Cortex of kidney (tissue), 1 donor: Measurements from ENCODE around the gene ACP3.
"Not testable (repeated sequence)": the region's sequence is repeated elsewhere in the genome, so short reads cannot be mapped to it uniquely, and the experiment has no call there.

Experiments used
- DNase-seq: peaks from one replicate; lab custom pipeline; 2025; lab: John Stamatoyannopoulos, UW

ACP3 gene

DNA sequence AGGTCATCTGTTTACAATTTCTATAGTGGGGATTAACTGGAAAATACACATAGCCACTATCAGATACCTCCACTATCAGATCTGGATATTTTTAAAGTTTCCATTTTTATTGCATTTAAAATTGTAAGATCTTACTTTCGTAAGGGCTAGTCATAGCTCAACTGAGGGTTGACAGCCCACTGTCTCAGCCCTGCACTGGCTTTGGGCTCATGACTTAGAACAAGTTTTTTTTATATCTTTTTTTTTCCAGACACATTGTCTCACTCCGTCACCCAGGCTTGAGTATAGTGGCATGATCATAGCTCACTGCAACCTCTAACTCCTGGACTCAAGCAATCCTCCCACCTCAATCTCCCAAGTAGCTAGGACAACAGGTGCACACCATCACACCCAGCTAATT lies 51.3 kb downstream of the ACP3 start:
- DNase-seq = no peak

DNA sequence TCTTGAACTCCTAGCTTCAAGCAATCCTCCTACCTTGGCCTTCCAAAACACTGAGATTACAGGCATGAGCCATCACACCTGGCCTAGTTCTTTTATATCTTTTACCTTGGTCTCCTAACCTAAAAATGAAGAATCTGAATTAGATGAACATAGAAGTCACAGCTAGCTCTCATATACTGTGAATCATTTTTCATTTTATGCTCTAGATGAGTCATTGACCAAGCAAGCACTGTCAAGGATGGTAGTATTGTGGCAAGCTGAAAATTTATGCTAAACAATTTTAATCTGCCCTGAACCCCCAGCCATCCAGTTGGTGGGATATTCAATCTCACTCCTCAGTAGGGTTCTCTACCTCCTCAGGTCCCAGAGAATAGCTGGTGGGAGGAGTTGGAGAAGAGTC lies 51.8 kb downstream of the ACP3 start:
- DNase-seq = no peak

DNA sequence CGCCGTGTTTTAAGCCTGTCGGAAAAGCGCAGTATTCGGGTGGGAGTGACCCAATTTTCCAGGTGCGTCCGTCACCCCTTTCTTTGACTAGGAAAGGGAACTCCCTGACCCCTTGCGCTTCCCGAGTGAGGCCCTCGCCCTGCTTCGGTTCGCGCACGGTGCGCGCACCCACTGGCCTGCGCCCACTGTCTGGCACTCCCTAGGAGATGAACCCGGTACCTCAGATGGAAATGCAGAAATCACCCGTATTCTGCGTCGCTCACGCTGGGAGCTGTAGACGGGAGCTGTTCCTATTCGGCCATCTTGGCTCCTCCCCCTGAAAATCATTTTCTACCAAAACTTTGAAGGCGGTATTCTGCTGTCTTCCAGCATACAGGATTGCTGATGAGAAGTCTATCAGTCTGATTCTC lies 59.7 kb downstream of the ACP3 start:
- not testable (repeated sequence) for DNase-seq

DNA sequence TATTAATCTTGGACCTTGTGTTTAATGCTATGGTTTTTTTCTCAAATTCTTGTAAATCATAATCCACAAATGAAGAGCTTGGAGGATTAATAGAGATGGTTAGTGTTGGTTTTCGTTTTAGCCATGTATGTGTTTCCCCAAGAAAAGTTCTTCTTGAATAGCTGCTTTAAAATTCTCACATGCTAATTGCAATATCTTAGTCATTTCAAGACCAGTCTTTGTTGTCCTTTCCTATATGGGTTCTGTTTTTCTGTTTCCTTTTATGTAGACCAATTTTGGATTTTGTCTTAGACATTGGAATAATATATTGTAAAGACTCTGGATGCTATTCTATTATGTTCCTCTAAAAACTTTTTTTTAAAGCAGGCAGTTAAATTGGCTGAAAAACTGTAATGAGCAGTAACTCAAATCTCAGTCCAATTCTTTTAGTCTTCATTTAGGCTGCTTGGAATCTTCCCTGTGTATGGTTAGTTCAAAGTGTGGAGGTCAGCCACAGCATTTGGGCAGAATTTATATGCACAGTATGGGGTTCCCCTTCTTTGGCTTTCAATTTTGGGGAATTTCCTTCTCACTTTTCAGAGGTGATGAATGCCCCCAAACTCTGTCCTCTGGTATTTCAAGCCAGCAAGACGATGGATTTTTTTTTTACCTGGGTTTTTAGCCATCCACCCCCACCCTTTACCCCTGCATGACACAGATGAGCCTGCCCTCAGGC lies 61.0 kb downstream of the ACP3 start:
- DNase-seq = no peak

DNA sequence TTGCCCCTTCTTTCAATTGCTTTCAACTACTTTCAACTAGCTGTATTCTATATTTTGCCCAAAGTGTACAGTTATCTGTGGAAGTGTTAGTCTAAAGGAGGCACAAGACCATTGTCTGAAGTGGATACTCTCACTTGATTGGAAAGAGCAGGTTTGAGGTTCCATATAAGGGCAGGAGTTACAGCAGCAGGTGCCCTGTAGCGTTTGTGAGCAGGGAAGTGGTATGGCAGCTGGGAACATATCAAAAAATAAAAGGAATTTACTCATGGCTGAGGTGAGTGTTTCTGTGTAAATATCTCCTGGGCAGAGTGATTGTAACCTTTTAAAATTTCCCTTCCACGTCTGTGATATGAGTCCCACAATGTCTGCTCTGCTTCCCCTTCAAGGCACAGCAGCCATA lies 61.6 kb downstream of the ACP3 start:
- no peak for DNase-seq

DNA sequence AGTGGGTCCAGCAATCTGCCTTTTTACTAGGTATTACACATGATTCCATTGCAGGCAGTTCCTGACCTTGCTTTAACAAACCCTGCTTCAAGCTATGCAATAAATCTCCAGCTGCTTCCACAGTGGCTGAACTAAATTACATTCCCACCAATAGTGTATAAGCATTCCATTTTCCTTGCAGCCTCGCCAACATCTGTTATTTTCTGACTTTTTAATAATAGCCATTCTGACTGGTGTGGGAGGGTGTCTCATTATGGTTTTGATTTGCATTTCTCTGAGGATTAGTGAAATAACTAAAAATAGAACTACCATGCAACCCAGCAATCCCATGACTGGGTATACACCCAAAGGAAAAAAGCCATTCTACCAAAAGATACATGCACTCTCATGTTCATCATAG lies 63.7 kb downstream of the ACP3 start:
- no peak for DNase-seq

DNA sequence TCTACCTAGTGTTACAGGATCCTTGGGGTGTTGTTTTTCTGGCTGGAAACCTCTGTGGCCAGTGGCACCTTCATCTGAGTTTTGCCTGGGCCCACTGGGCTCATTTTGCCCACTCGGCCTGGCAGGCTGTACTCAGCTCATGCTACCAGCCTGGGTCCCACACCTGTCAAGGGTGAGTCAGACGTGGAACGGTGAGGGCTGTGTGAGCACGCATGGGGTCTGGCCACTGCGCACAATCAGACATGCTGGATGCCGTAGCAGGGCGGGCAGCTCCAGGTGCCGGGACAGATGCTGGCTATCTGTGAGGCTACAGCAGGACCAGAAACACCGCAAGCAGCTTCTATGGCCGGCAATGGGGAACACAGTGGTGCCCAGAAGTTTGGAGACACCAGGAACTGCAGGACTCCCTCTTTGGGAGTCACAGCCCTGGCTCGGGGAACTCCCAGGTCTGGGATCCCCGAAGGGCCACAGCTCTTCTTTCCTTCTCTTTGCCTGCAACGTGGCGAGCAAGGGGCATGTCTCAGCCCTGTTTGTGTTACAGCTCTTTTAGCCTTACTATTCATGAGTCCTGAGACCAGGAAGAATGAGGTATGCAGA lies 64.2 kb downstream of the ACP3 start:
- DNase-seq = no peak

DNA sequence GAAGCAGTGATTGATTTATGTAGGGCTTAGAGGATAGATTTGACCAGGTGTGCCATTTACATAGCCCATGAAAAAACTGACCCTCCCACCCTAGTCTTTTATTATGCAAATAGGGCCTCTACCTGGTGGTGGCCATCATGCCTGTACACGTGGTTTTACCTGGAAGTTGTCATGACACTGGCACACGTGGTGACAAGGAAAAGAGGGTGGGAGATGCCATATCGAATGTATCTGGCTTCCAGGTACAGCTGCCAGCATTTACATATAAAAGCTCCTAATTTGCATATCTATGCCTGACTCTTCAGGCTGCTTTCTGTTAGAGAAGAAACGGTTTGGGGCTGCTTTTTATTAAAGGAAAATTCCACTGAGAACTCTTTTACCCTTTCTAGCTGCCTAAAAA lies 65.1 kb downstream of the ACP3 start:
- DNase-seq = no peak

DNA sequence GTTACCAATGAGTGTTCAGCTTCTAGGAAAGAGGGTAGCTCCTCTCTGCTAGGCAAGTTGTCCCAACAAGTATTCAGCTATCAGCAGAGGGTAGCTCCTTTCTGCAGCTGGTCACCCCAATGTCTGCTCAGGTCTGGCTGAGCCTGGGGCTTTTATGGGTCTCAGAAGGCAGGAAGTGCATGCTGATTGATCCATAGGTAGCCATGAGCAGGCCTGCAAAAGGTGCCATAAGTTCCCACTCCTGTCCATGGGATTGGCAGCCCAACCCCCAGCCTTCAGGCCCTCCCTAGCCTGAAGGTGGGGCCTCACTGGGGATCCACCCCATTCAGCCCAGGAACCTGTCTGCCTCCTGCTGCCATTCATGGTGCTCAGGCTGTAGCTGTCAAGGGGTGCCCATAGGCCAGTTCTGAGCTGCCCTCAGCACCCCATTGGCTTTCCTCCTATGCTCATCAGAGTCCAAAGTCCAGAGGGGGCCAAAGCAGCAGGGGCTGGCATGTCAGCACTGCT lies 65.5 kb downstream of the ACP3 start:
- DNase-seq = no peak

DNA sequence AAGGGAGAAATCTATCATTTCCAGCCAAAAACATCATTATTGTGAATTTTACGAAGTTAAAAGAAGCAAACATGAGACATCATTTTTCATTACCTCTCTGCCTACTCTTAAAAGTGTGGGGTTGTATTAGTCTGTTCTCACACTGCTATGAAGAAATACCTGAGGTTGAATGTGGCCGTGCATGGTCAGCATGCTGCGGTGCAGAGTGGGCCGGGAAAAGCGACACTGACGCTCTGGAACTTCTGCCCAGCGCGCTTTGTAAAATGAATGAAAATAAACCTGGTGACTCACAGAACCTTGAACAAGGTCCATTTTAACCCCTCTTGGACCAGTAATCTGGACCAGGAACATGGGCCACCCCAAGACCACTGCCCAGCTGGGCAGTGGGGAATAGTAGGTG lies 69.1 kb downstream of the ACP3 start:
- no peak for DNase-seq

DNA sequence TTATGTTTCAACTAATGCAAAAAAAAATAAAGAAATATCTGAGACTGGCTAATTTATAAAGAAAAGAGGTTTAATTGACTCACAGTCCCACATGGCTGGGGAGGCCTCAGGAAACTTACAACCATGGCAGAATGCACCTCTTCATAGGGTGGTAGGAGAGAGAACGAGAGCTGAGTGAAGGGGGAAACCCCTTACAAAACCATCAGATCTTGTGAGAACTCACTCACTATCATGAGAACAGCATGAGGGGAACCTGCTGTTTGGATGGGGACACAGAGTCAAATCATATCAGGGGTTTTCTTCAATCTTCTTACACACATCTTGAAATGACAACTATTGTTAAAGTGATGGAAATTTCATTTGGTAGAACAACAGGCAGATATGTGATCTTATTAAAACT lies 75.5 kb downstream of the ACP3 start:
- not testable (repeated sequence) for DNase-seq

DNA sequence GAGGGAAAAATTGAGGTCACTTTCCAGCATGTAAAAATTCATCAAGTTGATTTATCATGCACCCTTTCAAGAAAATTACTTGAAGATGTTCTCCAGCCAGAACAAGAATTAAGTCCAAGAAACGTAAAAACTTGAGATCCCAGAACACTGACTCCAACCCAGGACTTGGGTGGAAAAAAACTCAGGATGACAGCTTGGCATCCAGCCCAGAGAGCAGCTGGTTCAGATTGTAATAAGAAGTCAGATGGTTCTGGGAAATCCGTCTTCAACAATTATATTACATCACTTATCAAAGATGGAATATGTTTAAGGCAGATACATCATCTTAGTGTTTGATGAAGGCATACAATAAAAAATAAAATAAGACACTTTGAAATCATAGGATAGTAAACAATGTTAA lies 77.1 kb downstream of the ACP3 start:
- DNase-seq = no peak

DNA sequence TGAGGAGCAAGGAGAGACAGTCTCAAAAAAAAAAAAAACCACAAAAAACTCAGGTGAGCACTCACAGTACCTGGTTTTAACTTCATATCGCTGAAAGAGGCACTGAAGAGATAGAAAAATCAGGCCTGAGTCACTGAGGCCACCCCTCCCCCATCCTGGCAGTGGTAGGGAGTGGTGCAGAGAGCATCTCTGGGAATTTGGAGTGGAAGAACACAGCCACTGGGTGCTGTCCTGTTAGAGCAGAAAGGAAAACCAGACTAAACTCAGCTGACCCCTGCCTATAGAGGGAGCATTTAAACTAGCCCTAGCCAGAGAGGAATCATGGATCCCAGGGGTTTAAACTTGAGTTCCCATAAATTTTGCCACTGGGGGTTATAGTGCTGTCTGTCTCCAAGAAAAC lies 77.9 kb downstream of the ACP3 start:
- DNase-seq = no peak

DNA sequence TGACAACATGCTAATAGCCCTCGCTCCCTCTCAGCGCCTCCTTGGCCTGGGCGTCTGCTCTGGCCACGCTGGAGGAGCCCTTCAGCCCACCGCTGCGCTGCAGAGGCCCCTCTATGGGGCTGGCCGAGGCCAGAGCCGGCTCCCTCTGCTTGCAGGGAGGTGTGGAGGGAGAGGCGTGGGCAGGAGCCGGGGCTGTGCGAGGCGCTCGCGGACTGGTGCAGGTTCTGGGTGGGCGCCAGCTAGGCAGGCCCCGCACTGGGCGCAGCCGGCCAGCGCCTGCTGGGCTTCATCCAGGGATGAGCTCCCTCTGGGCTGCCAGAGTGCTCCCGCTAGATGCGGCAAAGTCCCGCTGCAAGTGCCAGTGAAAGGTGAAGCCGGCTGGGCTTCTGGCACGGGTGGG lies 79.0 kb downstream of the ACP3 start:
- no peak for DNase-seq

DNA sequence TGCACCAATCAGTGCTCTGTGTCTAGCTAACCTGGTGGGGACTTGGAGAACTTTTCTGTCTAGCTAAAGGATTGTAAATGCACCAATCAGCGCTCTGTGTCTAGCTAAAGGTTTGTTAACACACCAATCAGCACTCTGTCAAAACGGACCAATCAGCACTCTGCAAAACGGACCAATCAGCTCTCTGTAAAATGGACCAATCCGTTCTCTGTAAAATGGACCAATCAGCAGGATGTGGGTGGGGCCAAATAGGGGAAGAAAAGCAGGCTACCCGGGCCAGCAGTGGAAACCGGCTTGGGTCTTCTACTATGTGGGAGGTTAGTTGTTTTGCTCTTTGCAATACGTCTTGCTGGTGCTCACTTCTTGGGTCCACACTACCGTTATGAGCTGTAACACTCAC lies 79.6 kb downstream of the ACP3 start:
- not testable (repeated sequence) for DNase-seq

DNA sequence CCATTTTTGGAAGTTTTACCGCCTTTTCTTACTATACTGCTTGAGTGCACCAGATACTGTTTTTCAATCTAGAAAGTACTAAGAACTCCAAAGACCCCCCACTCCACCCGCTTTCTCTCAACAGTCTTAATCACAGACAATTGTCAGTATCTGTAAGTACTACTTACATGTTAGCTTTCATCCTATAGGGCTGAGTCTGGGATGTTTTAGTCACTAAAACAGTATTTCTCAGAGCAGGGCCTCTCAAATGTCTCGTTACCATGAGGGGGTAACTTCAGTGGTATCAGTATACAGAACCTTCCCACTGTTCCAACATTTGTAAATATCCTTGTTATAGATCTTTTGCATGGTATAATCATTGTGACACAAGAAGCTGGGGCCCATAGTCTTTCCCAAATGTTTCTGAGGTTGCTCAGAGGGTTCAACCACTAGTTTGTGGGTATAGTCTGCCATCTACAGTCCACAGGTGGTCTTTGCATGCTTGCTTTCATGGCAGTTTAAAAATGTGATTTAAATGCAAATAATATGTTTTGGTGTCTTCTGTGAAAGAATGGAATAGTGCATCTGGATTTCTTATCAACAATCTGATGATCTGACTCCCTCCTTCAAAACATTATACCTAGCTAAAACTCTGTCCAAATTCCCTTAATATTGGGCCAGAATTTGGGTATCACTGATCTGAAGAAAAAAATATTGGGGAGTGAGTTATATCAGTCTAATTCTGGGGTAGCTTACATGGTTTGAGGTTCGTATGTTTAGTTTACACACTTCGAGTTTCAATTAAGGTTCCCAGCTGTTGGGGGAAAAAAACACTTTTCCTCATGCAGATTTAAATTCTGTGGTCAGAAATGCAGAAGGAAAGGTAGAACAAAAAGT lies 82.1 kb downstream of the ACP3 start:
- no peak for DNase-seq

DNA sequence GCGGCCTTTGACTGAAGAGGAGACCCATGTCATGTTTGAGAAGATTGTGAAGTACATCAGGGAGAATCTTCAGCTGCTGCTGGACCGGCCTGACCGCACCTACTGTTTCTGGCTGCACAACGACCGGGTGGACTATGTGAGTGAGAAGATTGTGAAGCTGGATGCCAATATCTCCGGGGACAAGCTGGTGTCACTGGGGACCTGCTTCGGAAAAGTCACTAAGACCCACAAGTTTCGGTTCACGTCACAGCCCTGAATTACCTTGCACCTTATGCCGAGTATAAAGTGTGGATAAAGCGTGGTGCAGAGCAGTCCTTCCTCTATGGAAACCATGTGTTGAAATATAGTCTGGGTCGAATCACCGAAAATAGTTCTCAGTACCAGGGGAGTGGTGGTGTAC lies 84.0 kb downstream of the ACP3 start:
- no peak for DNase-seq

DNA sequence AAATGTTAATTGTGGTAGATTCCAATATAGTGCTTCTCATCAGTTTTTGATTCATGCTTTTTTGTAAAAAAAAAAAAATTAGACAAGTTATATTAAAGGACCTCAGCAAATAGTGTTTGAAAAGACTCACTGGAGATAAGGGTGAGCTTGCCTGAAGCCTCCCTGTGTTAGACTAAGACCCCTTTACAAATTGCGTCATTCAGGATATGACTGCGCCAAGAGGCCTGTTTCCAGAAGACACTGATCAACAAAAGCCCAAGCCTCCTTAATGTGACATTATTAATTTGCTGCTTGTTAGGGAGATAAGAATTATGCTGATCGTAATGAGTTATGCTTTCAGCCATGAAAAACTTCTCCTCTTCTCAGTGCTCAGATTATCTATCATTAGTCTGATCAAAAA lies 87.1 kb downstream of the ACP3 start:
- DNase-seq = no peak

DNA sequence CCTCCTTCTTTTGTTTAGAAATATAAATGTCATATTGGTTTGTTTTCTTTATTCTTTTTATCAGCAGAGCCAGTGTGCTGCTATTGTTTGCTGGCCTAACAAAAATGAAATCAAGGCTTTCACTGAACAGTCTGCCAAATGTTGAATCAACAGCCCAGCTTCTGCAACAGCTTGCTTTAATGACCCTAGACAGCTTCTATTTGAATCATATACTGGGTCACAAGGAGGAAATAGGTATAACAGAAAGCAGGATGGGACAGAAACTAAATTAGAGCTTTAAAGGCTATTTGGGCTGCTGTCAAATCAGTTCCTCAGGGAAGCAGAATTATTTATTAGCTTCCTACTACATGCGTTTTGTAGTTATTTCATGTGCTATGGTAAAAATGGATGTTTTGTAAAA lies 88.0 kb downstream of the ACP3 start:
- no peak for DNase-seq

DNA sequence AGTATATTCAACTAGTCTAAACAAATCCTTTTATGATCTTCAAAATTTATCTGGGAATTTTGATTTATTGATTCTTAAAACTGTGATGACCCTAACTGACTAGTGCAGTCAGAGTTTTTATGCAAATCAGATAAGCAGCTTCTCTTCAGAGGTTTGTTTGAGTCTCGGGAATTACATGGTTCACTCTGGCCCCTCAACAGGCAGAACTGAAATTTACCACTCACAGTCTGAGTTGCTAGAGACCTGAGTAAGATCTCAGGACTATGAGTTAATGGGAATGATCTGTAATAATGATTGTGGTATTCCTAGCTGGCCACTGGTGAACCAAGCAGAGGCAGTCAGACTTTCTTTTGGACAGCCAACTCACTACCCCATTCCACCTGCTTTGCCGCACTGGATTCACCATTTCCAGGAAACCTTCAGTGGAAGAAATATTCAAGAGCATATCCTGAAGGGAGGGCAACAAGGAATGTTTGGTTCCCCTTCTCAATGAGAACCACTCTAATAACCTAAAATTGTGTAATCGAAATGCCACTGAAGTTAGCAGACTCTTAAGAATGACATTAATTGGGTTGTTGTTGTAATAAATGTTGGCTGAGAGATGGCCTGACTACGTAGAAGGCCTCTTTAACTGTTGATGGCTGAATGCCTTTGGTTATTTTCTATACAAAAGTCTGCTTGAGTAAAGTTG lies 88.5 kb downstream of the ACP3 start:
- DNase-seq = no peak

DNA sequence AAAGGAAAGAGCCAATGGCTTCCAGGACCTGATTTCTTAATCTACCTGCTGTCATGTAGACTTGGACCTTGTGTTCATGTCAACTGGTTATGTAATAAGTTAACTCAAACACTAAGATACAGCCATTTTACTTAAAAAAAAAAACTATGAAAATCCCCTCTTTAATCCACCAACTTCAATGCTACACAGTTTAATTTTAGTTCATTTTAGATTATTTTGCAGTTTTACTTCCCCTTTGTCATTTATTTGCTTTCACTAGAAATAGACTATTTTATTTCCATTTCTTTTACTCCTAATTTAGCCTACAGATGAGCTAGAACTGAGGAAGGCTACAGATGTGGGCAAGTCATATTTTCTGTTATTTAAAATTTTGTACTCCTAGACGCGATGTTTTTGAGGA lies 89.4 kb downstream of the ACP3 start:
- DNase-seq = no peak

DNA sequence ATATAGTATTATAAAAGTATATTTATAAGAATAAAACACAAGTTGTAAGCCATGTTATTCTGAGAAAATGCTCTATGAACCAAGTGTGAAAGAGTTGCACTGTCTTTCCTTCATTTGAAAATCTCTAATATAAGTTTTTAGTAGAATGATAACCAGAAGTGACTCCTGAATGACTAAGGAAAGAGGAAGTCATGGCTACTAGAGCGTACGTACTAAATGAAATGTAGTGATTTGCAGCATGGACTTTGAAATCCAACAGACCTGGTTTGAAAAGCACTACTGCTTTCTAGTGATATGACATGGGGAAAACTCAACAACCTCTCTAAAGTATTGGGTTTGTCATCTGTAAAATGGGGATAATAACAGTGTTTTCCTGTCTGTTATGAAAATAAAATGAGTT lies 89.8 kb downstream of the ACP3 start:
- DNase-seq = no peak
